ENCODE measurements around the gene FRMD4A. TPM values are rescaled to one million over a fixed set of nuclear protein-coding genes. Genes with fewer than 3 reads are reported as not detected.

Gene FRMD4A
- total RNA-seq, 3 donors from 2014 or later, result 0.46 to 1.4 (median 0.76) TPM

DNA sequence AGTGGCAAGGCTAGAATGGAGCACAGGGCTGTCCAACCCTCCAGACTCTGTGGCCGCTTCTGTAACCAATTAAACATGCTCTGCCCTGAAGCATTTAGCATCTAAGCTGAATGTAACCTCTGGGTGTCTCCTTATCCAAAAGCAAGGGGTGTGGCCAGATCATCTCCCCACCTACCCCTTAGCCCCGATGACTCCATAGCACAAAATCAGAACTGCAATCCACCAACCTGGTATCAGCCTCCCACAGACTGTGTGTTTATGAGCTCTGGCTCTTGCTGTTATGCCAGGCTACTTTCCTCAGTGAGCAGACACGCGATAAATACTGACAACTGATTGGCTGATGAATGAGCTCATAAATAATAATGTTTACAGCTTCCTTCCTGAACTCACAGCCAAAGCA, 3.2 kb downstream of the FRMD4A start:
- H3K4me1 Mint-ChIP-seq (ENCODE audit: low read depth), result no peaks in the 10 kb centered on the region
- H3K9me3 Mint-ChIP-seq, result no peaks in the 10 kb centered on the region
- no peaks in the 10 kb centered on the region for H3K36me3 Mint-ChIP-seq (ENCODE audit: insufficient read depth)
- ATAC-seq (peak; percentile 28 to 72), DNase-seq (no peak)
- H3K4me3 Mint-ChIP-seq, result no peak overlapping the region
- H3K27me3 Mint-ChIP-seq (ENCODE audit: low read depth), result peaks cover 34% of the 10 kb centered on the region

DNA sequence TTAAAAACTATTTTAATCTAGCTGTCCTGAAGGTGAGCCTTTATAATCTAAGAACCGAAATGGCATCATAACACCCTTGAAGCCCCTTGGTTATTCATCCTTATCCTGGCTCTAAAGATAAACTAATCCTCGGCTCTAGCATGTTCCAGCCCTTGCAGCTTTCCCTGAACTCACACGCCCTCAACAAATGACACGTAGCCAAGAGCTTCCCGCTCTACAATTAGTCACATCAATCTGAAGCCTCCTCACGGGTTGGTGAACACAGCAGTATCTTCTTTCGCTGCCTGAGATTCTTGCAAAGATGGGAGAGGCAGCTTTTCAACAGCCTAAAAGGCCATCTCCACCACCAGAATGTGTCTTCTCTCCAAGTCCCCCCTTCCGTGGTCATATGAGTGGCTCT, 4.1 kb downstream of the FRMD4A start:
- no peaks in the 10 kb centered on the region for H3K9me3 Mint-ChIP-seq
- no peak for DNase-seq
- H3K27me3 Mint-ChIP-seq (ENCODE audit: low read depth), result peaks cover 33% of the 10 kb centered on the region

DNA sequence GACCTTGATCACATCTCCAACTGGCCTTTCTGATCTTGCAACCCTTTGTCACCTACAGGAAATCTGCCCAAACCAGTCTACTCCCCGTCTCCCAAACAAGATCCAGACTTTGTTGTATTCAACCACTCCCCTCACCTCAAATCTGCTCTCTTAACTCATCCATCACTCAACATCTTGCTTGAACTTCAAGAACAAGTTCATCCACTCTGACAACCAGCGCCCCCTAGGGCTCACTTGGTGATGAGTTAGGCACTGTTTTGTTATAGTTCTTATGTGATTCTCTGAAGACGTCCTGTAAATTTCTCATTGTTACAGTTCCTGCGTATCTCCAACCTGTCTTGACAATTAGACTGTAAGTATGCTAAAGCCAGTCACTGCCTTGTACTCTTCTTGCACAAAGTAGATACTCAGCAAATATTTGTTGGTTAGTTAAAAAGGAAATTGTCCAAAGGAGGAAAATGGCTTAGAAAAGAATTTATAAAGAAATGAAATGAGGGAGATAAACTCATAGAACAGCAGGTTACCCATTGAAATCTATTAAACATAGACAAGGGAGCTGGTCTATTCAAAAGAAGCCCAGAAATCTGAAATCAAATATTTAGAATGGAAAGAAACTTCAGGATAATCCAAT, 5.3 kb downstream of the FRMD4A start:
- no peaks in the 10 kb centered on the region for H3K9me3 Mint-ChIP-seq
- H3K4me3 Mint-ChIP-seq, result no peak overlapping the region
- H3K36me3 Mint-ChIP-seq (ENCODE audit: insufficient read depth), result no peaks in the 10 kb centered on the region
- no peak for ATAC-seq
- H3K27me3 Mint-ChIP-seq (ENCODE audit: low read depth), result peaks cover 27% of the 10 kb centered on the region
- H3K4me1 Mint-ChIP-seq (ENCODE audit: low read depth), result no peaks in the 10 kb centered on the region
- DNase-seq, result peak; percentile 31

More for the DNA sequence above, 4.1 kb downstream of the FRMD4A start:
- no peak for ATAC-seq
- Mint-ChIP-seq H3K4me1 (ENCODE audit: low read depth) (no peaks in the 10 kb centered on the region), H3K4me3 (no peak overlapping the region), H3K36me3 (ENCODE audit: insufficient read depth) (no peaks in the 10 kb centered on the region)

DNA sequence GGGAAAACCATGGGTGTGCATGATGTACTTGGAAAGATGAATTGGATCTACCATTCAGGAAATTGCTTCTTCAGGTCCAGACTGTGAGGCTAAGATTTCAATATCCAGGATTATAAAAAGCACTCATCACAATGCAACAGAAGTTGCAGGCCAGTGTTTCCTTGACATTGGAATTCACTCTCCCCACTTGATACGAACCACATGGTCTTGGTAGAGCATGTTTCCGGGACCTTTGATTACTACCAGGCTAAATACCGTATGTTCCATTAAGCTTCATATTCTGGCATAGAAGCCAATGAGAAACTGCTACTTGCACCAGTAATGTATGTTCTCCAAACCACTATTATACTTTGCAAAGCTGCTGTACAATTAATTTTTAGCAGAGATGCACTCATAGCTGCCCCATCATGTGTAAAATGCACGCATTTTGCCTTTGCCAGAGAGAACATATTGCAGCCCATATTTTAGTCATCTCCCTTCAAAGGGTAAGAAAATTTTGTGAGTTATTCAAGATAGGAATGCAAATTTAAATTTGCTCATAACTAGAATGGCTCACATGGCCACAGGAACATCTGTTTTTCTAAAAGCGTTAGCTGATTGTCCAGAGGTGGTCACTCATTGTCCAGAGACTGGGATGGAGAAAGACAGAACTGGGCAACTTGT, 8.1 kb downstream of the FRMD4A start:
- ATAC-seq, result no peak
- DNase-seq, result no peak
- Mint-ChIP-seq H3K4me1 (ENCODE audit: low read depth) (no peaks in the 10 kb centered on the region), H3K27me3 (ENCODE audit: low read depth) (peaks cover 32% of the 10 kb centered on the region), H3K4me3 (no peak overlapping the region), H3K36me3 (ENCODE audit: insufficient read depth) (no peaks in the 10 kb centered on the region), H3K9me3 (no peaks in the 10 kb centered on the region)

DNA sequence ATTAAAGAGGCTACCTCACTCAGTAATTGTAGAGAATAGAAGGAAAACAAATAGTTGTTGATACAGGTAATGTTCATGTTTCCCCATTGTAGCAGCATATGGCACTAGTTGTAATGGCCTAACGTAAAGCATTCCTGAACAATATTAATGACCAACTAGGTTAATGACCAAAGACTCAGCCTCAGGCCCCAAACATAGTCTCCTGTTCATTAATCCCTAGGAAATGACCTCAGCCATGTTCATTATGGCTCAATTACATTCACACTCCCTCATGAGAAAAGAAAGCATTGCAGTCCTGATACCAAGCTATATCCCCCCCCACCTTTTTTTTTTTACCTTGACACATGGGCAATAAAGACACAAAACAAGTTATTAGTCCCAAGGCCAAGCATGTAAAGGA, 12.7 kb downstream of the FRMD4A start:
- no peak overlapping the region for H3K4me3 Mint-ChIP-seq

DNA sequence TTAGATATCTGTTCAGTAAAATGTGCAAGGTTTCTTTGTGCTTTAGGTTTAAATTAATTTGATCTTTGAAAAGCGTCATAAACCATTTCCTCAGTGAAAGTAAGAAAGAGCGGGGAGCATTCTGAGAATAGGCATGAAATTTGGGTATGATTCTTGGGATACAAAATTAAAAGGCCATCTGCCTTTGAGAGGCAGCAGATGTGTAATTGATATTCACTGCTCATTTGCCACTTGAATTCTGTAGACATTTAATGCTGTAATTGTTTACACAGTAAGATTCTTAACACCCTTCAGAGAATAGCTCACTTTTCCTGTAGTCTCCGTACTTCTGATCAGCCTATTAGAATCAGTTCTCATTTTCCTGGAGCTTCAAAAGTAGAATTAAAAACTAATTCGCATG, 18.7 kb downstream of the FRMD4A start:
- Mint-ChIP-seq H3K4me1 (ENCODE audit: low read depth) (no peaks in the 10 kb centered on the region), H3K9me3 (no peaks in the 10 kb centered on the region), H3K36me3 (ENCODE audit: insufficient read depth) (no peaks in the 10 kb centered on the region), H3K4me3 (no peak overlapping the region), H3K27me3 (ENCODE audit: low read depth) (peaks cover 20% of the 10 kb centered on the region)
- DNase-seq (no peak), ATAC-seq (no peak)

More for the DNA sequence above, 12.7 kb downstream of the FRMD4A start:
- peaks cover 34% of the 10 kb centered on the region for H3K27me3 Mint-ChIP-seq (ENCODE audit: low read depth)
- H3K9me3 Mint-ChIP-seq, result no peaks in the 10 kb centered on the region
- no peaks in the 10 kb centered on the region for H3K36me3 Mint-ChIP-seq (ENCODE audit: insufficient read depth)
- DNase-seq (no peak), ATAC-seq (no peak)
- H3K4me1 Mint-ChIP-seq (ENCODE audit: low read depth), result no peaks in the 10 kb centered on the region

DNA sequence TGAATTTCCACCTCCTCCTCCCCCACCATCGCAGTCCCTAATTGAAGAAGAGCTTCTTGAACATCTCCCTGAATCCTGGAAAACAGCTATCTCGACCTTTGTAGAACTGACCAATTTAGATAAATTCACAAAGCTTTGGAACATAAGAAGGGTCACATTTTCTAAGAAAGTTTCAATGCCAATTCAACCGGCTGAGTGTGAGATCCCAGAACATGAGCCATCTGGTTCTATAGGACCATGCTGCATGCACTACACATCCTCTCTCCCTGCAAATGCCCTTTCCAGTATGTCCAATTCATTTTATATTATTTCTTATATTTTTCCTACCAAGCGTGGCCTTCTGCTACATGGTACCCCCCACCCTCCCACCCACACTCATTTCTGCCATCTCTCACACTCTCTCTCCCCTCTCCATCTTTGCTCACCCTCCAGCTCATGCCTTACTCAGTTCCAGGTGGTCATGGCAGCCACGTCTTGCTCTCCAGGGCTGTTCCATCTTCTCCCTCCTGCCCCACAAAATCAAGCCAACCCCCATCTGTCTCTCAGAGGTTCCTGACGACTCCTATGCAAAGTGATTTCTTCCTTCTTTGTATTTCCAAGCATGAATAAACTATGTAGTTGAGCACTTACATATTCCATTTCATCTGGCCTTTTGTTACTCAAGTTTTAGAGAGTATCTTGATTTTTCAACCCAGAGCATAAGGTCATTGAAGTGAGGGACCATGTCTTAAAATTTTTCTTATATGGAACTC, 19.3 kb downstream of the FRMD4A start:
- ATAC-seq (no peak), DNase-seq (no peak)
- Mint-ChIP-seq H3K36me3 (ENCODE audit: insufficient read depth) (no peaks in the 10 kb centered on the region), H3K4me1 (ENCODE audit: low read depth) (no peaks in the 10 kb centered on the region), H3K27me3 (ENCODE audit: low read depth) (peaks cover 20% of the 10 kb centered on the region), H3K9me3 (no peaks in the 10 kb centered on the region), H3K4me3 (no peak overlapping the region)

DNA sequence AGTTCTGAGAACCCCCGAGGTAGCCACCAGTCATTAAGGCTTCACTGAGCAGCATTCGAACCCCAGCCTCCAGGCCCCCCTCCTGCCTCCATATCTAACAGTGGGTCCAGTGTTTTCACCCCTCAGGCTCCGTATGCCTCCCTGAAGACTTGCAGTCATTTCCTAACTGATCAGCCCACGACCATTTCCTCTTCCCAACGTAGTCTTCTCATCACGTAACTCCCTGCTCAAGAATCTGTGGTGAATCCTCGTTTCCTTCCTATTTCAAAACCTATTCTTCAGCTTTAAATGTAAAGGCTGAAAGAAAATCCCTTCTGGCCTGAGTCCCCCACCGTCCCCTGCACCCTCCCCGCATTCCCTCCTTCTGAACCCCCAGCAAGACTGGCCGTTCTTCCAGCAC, 21.1 kb downstream of the FRMD4A start:
- no peak overlapping the region for H3K4me3 Mint-ChIP-seq
- H3K27me3 Mint-ChIP-seq (ENCODE audit: low read depth), result peaks cover 11% of the 10 kb centered on the region
- DNase-seq (no peak), ATAC-seq (no peak)
- H3K4me1 Mint-ChIP-seq (ENCODE audit: low read depth), result no peaks in the 10 kb centered on the region
- H3K9me3 Mint-ChIP-seq, result no peaks in the 10 kb centered on the region
- no peaks in the 10 kb centered on the region for H3K36me3 Mint-ChIP-seq (ENCODE audit: insufficient read depth)

DNA sequence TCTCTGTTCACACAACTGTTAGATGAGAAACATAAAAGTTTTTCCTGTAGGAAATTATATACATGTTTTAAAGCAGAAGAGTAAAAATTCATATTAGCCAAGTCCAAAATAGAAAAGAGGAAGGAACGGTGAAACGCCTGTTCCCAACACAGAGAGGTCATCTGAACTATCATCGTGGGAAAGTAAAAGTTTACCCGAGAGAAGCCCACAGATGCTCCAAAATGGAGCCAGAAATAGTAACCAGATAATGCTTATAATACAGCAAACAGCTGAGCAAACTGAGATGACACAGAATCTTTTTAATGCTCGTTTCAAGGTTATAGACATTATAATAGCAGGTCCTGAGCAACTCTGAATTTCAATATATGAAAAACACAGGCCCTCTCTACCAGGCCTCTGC, 24.5 kb downstream of the FRMD4A start:
- no peak overlapping the region for H3K4me3 Mint-ChIP-seq
- H3K27me3 Mint-ChIP-seq (ENCODE audit: low read depth), result peaks cover 14% of the 10 kb centered on the region
- DNase-seq (no peak), ATAC-seq (no peak)
- H3K4me1 Mint-ChIP-seq (ENCODE audit: low read depth), result no peaks in the 10 kb centered on the region
- H3K36me3 Mint-ChIP-seq (ENCODE audit: insufficient read depth), result no peaks in the 10 kb centered on the region
- H3K9me3 Mint-ChIP-seq, result no peaks in the 10 kb centered on the region

DNA sequence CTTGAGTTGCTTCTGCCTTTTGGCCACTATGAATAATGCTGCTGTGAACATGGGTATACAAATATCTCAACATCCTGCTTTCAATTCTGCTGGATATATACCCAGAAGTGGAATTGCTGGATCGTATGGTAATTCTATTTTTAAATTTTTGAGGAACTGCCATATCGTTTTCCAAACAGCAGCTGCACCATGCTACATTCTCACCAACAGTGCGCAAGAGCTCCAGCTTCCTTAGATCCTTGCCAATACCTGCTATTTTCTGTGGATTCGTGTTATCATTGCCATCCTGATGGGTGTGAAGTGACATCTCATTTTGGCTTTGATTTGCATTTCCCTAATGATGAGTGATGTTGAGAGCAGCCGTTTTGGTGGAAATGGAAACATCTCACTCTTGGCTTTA, 26.7 kb downstream of the FRMD4A start:
- H3K27me3 Mint-ChIP-seq (ENCODE audit: low read depth), result peaks cover 7% of the 10 kb centered on the region
- ATAC-seq (no peak), DNase-seq (no peak)
- H3K4me3 Mint-ChIP-seq, result no peak overlapping the region
- H3K9me3 Mint-ChIP-seq, result no peaks in the 10 kb centered on the region
- no peaks in the 10 kb centered on the region for H3K36me3 Mint-ChIP-seq (ENCODE audit: insufficient read depth)
- H3K4me1 Mint-ChIP-seq (ENCODE audit: low read depth), result no peaks in the 10 kb centered on the region

DNA sequence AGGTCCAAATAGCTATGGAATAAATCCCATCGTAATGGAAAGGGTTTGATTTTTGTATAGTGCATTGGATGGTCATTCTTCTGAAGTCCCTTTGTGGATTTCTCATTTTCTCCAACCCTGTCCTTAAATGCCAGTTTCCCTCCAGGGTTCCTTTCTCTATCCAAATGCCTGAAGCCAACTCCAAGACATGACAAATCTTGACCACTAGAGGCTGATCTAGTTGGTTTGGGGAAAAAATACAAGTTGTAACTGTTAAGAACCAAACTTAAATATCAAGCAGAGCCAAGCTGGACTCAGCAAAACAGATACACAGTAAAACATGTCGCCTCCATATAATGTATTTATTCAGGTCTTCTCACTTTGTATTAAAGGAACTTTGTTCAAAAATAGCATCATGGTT, 28.7 kb downstream of the FRMD4A start:
- Mint-ChIP-seq H3K36me3 (ENCODE audit: insufficient read depth) (no peaks in the 10 kb centered on the region), H3K4me3 (no peak overlapping the region), H3K4me1 (ENCODE audit: low read depth) (no peaks in the 10 kb centered on the region), H3K27me3 (ENCODE audit: low read depth) (peaks cover 11% of the 10 kb centered on the region), H3K9me3 (no peaks in the 10 kb centered on the region)
- ATAC-seq (no peak), DNase-seq (no peak)

DNA sequence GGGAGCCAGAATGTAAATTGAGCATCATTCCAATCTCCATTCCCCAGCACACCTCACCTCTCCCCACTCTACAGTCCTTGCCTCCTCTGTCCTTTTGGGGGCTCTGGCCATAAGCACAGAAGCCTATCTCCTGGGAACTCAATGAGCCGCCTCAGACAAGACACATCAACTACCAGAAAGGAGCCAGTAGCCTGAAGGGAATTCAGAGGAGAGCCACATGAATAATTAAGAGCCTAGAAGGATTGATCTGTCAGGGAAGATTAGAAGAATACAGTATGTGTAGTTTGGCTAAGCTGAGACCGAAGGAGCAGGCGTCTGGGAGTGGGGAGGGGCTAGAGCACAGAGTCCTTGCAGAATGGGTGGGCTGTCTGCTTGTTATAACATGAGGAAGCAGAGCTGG, 31.2 kb downstream of the FRMD4A start:
- no peaks in the 10 kb centered on the region for H3K9me3 Mint-ChIP-seq
- no peaks in the 10 kb centered on the region for H3K4me1 Mint-ChIP-seq (ENCODE audit: low read depth)
- ATAC-seq (no peak), DNase-seq (no peak)
- H3K36me3 Mint-ChIP-seq (ENCODE audit: insufficient read depth), result no peaks in the 10 kb centered on the region
- H3K27me3 Mint-ChIP-seq (ENCODE audit: low read depth), result peaks cover 8% of the 10 kb centered on the region
- no peak overlapping the region for H3K4me3 Mint-ChIP-seq

DNA sequence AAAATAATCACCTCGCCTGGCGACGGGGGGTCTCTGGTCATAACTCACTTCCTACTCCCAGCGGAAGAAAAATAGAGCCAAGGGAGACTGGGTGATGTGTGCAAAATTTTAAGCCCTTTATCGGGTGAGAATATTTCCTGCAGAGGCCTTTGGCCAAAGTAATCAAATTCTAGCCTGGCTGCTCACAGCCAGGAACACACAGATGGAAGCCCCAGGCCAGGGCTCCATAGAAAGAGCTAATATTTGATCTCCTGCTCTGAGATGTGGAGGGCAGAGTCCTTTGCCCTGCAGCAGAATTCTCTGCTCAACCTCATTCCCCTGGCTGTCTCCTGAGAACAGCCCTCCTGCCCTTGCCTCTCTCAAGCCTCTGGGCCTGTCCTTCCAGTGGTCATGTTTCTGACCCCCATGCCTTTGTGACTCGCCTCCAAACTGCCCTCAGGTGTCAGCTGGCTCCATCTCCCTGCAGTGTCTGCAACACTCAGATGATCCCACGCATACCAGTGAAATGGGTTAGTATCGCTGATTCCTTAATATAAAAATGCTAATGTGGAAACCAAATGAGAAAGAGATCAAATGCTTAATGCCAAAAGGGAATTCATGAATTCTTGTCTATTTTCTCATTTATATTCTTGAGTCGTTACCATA, 34.5 kb downstream of the FRMD4A start:
- Mint-ChIP-seq H3K9me3 (peaks cover 16% of the 10 kb centered on the region), H3K4me1 (ENCODE audit: low read depth) (no peaks in the 10 kb centered on the region), H3K27me3 (ENCODE audit: low read depth) (peaks cover 4% of the 10 kb centered on the region), H3K36me3 (ENCODE audit: insufficient read depth) (no peaks in the 10 kb centered on the region), H3K4me3 (no peak overlapping the region)
- ATAC-seq, result no peak
- DNase-seq, result no peak

DNA sequence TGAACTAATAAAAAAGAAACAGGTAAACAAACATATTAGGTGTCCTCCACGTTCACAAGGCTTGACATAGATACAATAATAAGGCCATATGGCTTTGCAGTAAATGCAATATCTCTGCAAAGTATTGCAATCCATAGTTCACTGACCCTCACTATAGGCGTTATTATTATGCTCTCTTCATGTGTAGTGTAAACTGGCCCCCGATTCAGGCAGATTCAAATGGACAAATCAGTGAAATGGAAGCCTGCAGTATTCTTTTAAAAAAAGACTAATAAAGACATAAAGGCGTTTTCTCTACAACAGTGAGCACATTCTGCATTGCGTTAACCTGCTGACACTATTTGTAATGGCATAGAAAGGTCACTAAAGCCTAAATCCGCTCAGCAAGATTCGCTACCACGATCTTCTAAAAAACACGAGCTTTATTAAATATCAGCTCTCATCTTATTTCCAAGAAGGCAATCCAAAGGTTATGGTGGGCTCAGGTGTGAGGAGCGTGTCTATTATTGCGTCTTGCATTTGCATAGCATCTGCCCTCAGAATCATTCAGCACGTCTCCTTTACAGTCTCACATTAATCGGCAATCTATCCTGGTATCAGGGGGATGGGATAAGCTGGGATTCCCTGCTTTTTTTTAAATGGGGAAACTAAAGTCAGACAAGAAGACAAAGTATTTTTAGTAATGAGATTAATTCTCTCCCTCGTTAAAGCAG, 36.2 kb downstream of the FRMD4A start:
- H3K4me3 Mint-ChIP-seq, result no peak overlapping the region
- no peak for DNase-seq
- H3K4me1 Mint-ChIP-seq (ENCODE audit: low read depth), result no peaks in the 10 kb centered on the region
- H3K36me3 Mint-ChIP-seq (ENCODE audit: insufficient read depth), result no peaks in the 10 kb centered on the region
- H3K27me3 Mint-ChIP-seq (ENCODE audit: low read depth), result peaks cover 6% of the 10 kb centered on the region
- no peak for ATAC-seq
- H3K9me3 Mint-ChIP-seq, result peaks cover 26% of the 10 kb centered on the region
